Hematopoietic multipotent progenitor cell treated with erythropoietin and hydrocortisone succinate and interleukin-3 and kit ligand, for 15 days (in vitro differentiated cells): ENCODE data around the gene OR4K1.
"Not testable (repeated sequence)": the region's sequence is repeated elsewhere in the genome, so short reads cannot be mapped to it uniquely, and the experiment has no call there.

Source experiments
- DNase-seq: peaks from one replicate; pipeline ENCODE4 v3.0.0-alpha.2; 2015; ENCODE audit warnings: low spot score

Gene OR4K1, protein sequence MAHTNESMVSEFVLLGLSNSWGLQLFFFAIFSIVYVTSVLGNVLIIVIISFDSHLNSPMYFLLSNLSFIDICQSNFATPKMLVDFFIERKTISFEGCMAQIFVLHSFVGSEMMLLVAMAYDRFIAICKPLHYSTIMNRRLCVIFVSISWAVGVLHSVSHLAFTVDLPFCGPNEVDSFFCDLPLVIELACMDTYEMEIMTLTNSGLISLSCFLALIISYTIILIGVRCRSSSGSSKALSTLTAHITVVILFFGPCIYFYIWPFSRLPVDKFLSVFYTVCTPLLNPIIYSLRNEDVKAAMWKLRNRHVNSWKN

DNA sequence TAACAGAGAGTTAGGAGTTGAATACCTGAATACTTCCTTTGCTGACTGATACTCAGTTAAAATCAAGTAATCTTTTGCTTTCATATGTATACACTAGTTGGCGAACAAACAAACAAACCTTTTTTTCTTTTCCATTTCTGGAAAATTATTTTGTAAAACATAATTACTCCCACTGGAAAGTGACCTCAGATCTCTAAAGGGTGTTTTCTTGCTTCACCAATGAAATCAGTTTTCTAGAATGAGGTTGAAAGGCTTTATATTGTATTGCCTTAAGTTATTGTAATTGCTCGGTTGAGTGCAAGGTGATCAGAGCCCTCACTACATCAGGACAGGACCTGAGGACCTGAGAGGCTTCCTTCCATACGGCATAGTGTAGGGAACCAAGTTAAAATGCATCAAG is at the start of gene OR4K1:
OR4K1 (plus strand) TSS at position 301 of the 400 bp plus-strand sequence. CDS start 4,750 bp downstream, outside the sequence.
- no peak for DNase-seq

DNA sequence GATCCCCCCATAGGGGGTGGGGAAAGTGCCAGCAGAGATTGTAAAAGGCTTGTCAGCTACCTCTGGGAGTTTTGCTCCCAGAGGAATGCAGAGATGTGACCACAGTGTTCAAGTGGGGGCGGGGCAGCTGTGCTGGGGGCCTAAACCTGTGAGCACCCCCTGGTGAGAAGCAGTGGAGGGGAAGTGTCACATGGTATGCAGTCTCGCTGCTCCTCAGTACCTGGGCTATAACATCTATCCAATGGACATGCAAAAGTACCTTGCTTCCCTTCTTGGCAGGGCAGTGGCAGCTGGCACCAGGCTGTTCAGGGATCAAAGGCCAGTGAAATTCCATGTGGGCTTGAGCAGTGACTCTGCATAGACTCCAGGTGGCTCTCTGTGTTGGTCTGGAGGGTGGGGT is 35.4 kb upstream of the OR4K1 start:
- no peak for DNase-seq

DNA sequence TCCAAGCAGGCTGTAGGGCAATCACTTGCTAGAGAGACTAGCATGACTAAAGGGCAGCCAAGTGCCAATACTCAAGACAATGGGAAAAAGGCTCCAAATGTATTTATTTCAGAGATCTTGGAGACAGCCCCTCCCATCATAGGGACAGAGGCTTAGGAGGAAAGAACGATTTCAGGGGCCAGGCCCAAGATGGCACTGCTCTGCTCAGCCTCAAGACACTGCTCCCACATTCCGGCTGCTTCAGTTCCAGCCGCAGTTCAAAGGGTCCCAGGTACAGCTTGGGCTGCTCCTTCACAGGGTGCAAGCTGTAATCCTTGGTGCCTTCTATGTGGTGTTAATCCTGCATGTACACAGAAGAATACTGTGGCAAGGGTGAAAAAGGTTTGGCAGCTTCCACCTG is 29.7 kb upstream of the OR4K1 start:
- no peak for DNase-seq

- DNase-seq = no peak
Measured at GRCh38 chr14:19902409-19902808, 28.3 kb upstream of the OR4K1 start.

DNA sequence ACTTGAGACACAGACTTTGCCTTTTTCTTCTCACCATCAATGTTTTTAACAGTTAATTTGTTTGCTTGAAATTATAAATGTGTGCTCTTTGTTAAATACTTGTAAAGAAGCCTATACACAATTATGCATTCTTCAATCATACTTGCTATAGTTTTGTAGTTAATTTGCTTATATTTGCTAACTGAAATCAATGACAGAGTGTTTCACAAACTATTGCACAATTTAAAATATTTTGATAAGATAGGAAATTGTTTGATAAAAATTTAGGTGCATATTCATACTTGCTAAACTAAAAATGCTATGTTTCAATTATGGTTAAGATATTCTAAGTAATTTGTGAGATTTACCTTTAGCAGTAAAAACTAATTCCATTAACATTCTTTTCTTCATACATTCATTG is 24.1 kb upstream of the OR4K1 start:
- no peak for DNase-seq

GRCh38 chr14:19911114-19911513 is 19.6 kb upstream of the OR4K1 start:
- DNase-seq = no peak

DNA sequence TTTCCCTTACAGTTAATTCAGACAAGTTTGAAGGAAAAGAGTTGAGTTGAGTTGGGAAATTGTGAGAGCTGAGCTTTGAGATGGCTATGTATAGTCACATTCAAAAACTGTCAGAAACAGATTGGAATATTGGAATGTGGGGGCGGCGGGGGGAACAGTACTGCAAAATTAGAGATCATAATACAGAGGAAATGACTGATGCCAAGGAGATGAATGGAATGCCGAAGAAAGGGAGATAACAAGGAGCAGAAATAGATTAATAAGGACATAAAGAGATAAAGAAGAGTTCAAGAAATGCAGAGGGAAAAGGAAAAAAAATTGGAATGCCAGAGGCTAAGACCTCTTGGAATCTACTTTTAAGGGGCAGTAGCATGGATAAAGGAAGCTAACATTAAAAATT is 13.5 kb upstream of the OR4K1 start:
- no peak for DNase-seq

- DNase-seq = no peak
Measured at GRCh38 chr14:19917955-19918518, 12.7 kb upstream of the OR4K1 start.

DNA sequence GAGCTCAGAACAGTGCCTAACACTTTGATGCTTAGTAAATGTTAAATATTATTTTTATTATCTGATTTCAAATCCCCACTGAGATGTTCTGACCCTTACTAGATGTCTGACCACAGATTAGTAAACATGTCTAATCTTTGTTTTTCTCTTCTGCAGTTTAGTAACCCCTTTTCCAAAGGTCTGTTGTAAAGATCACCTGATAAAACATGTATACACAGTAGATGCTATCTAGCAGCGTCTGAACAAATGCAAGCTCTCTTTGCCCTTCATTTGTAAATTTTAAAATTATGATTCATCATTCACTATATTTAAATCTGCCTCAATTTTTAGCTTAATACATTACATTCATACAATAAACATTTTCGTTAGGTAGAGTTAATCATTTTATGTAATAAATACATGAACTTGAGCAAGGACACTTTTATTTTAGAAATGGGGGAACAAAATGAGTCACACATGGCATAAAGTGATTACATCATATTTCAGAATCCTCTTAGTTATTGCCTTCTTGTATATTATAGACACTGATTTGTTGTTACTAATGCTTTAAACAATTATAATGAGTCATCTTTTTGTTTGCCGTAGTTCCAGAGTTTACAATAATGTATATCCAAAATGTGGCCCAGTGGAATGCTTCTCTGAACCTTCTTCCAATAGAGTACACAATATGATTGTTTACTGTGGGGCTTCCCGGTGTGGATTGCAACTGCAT is 12.0 kb upstream of the OR4K1 start:
- DNase-seq = no peak

DNA sequence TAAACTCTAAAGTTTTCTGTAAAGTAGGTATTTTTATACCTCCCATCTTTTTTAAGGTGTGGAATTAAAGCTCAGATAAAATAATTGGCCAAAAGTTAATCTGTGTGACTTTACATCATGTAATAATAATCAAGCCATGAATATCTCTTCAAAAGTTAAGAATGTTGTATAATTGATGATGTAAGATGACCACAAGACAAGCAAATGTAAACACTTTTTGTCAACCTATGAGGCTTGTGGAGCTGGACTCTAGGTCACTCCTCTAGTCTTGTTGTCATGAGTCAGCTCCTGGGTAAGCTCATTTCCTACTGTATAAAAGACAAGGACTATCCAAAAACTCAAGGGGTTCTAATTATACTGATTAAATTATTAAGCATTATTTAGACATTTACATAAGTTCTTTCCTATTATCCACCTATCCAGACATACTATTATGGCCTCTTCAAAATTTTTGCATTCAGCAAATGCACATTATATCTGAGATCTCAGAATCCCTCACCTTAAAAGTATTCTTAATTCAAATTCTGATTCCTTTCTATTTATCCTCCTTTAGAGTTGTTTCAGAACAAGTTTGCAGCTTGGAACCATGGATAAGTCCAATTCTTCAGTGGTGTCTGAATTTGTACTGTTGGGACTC is 10.6 kb upstream of the OR4K1 start, which contains the start of gene OR4K5:
OR4K5 (plus strand) TSS at position 587 of the 637 bp plus-strand sequence; CDS start at position 587, 0 bp downstream.
- DNase-seq = no peak

GRCh38 chr14:19941668-19942067 is 11.0 kb downstream of the OR4K1 start:
- no peak for DNase-seq

GRCh38 chr14:19947413-19948090 is 16.8 kb downstream of the OR4K1 start:
- DNase-seq = no peak

DNA sequence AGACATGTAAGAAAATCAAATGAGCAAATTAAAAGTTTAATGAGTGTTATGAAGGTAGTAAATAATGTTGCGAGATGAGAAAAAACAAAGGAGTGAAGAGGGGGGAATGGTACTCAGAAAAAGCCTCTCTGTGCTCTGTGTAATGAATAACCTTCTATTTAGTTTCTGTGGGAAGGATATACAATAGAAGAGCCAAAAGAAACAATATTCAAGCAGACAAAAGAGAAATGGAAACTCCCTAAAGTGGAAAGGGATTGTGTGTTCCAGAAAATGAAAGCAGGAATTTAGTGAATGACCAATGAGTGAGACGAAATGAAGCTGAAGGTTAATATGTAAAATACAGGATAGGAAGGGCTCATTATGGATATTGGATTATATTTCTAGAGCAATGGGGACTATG is 18.5 kb downstream of the OR4K1 start:
- DNase-seq = no peak

DNA sequence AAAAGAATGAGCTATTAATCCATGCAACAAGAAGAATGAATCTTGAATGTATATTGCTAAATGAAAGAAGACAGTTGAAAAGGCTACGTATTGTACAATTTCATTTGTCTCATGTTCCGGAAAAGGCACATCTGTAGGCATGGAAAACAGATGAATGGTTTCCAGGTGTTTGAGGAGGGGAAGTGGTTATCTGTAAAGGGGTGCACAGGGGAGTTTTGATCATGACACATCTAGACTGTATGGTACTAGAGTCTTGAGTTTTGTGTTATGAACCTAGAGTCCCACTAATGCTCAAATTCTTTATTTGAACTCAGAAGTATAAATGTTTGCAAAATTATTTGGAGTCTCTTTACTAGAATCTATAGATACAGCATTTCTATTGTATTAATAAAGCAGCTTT is 39.0 kb downstream of the OR4K1 start:
- not testable (repeated sequence) for DNase-seq

DNA sequence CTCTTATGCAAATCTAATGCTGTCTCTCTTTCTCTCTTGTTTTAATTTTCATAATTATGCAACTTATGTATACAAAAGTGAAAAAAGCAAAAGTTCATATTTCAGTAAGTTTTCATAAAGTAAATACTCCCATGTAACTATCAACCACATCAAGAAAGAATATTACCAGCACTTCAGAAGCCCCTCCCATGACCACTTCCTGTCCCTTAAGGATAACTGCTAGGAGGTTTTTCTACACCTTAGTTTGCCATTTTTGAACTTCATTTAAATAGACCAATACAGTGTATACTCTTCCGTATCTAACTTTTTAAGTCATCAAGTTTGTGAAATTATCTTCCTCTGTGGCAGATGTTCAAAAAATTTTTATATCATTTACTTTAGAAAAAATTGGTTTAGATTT is 44.1 kb downstream of the OR4K1 start:
- DNase-seq = no peak

DNA sequence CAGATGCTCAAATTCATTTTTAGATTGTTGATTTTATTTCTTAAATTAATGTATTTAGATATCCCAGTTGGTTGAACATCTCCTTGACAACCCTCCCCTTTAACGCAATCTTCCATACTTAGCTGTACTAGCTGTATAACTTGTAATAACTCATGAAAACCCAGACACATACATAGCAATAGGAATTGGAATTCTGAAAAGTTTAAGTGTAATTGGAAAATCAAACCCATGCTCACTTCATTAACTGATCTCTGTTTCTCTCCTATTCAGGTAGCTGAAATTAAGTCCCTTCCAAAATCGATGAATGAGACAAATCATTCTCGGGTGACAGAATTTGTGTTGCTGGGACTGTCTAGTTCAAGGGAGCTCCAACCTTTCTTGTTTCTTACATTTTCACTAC is 44.6 kb downstream of the OR4K1 start, which contains the start of gene OR4K15:
OR4K15 (plus strand) TSS at position 301 of the 400 bp plus-strand sequence; CDS start at position 301, 0 bp downstream.
- DNase-seq = no peak
